ENCODE results near the gene OAF. TPM values are rescaled to one million over a fixed set of nuclear protein-coding genes. Genes with fewer than 3 reads are reported as not detected.
A peak's percentile ranks its signal among the peaks of the same experiment; 100 is the strongest.

OAF gene
- total RNA-seq, 1 experiment from 2014 or later = 97.1 TPM

DNA sequence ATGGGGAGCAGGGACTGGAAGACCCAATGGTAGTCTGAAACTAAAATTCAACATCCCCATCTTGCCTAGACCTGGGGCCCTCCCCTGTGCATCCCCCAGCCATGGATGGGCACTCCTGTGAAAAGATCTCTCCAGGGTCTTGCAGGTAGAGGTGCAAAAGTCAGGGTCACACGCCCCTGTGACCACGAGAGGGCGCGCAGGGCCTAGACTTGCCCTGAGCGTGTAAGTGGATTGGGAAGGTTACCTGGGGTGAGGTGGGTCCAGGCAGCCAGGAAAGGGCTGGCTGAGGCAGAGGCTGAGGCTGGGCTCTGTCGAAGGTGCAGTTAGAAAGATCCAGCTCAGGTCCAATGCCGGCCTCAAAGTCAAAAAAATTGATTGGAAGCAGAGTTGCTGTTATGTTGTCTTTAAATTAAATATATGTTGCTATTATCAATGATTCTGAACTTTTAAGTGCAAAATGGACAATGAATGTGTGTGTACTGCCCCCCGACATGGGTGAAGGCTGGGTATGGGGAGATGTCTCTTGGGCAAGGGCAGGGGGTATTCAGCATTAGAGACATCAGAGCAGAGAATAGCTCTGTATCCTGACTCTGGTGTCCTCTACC lies 24.3 kb downstream of the OAF start:
- Histone ChIP-seq H3K9me2 (replicated peaks; ENCODE audit: low read length) (no peaks in the 10 kb centered on the region), H3K4me3 (ENCODE audit: low read length) (no peak overlapping the region), H3K4me2 (ENCODE audit: low read length) (no peak overlapping the region), H3F3A (ENCODE audit: low read length, unreplicated experiment) (no peaks in the 10 kb centered on the region), H3K27me3 (ENCODE audit: low read length) (peaks cover 15% of the 10 kb centered on the region), H3K27ac (ENCODE audit: low read length) (no peak overlapping the region), H4K20me1 (ENCODE audit: low read length) (no peaks in the 10 kb centered on the region), H2AFZ (ENCODE audit: low read length) (no peak overlapping the region), H3K79me2 (ENCODE audit: low read length) (no peaks in the 10 kb centered on the region), H3K9me3 (ENCODE audit: low read length) (no peaks in the 10 kb centered on the region), H3K36me3 (ENCODE audit: low read depth, low read length) (no peaks in the 10 kb centered on the region), H3K9ac (ENCODE audit: low read length) (no peak overlapping the region), H3K4me1 (ENCODE audit: insufficient read depth, low read length) (peaks cover 5% of the 10 kb centered on the region; the same call in 1 of the 2 replicates)
- BruUV-seq (replicated peaks) = no TSS peak
- ATAC-seq (peak; percentile 86), DNase-seq (peak; percentile 88)
- ChIA-PET POLR2A (ENCODE audit: unreplicated experiment) (no interaction called here), CTCF (interaction anchor here (0.9 to 4.6 kb wide), 3 partner anchors 64 to 68 kb away, joined by 3 to 50 read pairs (median 5); no protein-coding TSS in a partner anchor)
- intact Hi-C loops (cut with micrococcal nuclease) = loop anchor here (1.0 kb wide), 1 partner anchor 65 kb away; no protein-coding TSS in a partner anchor
- TF ChIP-seq EZH2 (IDR thresholded peaks at IDR 0.05; ENCODE audit: low read length, unreplicated experiment) (no peak), EZH2phosphoT487 (IDR thresholded peaks at IDR 0.05; ENCODE audit: borderline replicate concordance, low read length) (no peak)
- TF ChIP-seq, protein P1, sequence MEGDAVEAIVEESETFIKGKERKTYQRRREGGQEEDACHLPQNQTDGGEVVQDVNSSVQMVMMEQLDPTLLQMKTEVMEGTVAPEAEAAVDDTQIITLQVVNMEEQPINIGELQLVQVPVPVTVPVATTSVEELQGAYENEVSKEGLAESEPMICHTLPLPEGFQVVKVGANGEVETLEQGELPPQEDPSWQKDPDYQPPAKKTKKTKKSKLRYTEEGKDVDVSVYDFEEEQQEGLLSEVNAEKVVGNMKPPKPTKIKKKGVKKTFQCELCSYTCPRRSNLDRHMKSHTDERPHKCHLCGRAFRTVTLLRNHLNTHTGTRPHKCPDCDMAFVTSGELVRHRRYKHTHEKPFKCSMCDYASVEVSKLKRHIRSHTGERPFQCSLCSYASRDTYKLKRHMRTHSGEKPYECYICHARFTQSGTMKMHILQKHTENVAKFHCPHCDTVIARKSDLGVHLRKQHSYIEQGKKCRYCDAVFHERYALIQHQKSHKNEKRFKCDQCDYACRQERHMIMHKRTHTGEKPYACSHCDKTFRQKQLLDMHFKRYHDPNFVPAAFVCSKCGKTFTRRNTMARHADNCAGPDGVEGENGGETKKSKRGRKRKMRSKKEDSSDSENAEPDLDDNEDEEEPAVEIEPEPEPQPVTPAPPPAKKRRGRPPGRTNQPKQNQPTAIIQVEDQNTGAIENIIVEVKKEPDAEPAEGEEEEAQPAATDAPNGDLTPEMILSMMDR (conservative IDR thresholded peaks at IDR 0.05; ENCODE audit: low read depth, low read length) = peak; percentile 98

DNA sequence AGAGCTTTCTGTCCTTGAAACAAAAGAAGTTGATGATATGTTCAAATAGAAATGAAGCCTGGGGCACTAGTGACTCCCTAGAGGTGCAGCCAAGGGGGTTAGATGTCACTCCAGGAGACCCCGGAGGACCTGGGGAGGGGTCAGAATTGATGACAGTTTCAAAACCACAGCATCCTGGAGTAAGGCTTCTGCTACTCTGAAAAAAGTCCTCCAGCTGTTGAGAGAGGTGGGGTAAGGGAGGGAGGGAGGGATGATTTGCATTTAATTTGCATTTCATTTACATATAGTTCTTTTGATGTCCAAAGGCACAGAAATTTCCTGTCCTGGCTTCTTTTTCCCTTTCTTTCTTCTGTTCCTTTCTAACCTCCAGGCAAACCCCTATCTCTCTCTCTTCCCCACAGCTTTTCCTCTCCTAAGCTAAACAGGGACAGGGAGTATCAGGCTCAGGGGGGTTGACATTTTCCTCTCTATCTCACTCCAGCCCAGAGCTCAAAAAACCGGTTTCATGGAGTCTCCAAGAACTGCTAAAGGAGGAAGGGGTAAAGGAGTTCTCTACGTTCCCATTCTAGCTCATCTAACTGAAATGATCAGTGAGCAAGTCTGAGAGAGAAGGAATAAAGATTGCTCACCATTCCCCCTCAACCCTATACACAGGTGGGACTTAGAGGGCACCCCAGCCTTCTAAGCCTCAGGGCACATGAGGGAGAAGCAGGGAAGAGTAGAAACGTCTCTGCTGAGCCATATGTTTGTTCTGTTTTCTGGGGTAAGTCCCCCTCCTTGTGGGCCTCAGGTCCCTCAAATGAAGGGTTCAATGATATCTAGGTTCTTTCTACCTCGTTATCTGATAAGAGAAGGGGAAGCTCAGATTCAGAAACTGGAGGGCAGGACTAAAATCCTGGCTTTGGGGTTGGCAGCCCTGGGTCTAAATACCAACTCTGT lies 25.6 kb downstream of the OAF start:
- Histone ChIP-seq H3K79me2 (ENCODE audit: low read length) (no peaks in the 10 kb centered on the region), H3K27ac (ENCODE audit: low read length) (no peak overlapping the region), H3F3A (ENCODE audit: low read length, unreplicated experiment) (no peaks in the 10 kb centered on the region), H3K9me3 (ENCODE audit: low read length) (no peaks in the 10 kb centered on the region), H4K20me1 (ENCODE audit: low read length) (no peaks in the 10 kb centered on the region), H3K4me2 (ENCODE audit: low read length) (no peak overlapping the region), H3K36me3 (ENCODE audit: low read depth, low read length) (no peaks in the 10 kb centered on the region), H3K9me2 (replicated peaks; ENCODE audit: low read length) (no peaks in the 10 kb centered on the region), H3K27me3 (ENCODE audit: low read length) (peaks cover 28% of the 10 kb centered on the region), H3K9ac (ENCODE audit: low read length) (no peak overlapping the region), H3K4me3 (ENCODE audit: low read length) (no peak overlapping the region), H3K4me1 (ENCODE audit: insufficient read depth, low read length) (peaks cover 5% of the 10 kb centered on the region; the same call in 1 of the 2 replicates), H2AFZ (ENCODE audit: low read length) (no peak overlapping the region)
- POLR2A ChIA-PET (ENCODE audit: unreplicated experiment) = interaction anchor here (0.6 kb wide), 1 partner anchor 34 kb away, joined by 4 read pairs; no protein-coding TSS in a partner anchor
- CTCF ChIA-PET = interaction anchor here (0.6 to 4.6 kb wide), 5 partner anchors 11 to 270 kb away, joined by 3 to 50 read pairs (median 4); no protein-coding TSS in a partner anchor
- DNase-seq = peak; percentile 71
- intact Hi-C loops (cut with micrococcal nuclease) = no loop called here
- TF ChIP-seq EZH2 (IDR thresholded peaks at IDR 0.05; ENCODE audit: low read length, unreplicated experiment) (no peak), EZH2phosphoT487 (IDR thresholded peaks at IDR 0.05; ENCODE audit: borderline replicate concordance, low read length) (no peak)
- TF ChIP-seq, protein P1 (conservative IDR thresholded peaks at IDR 0.05; ENCODE audit: low read depth, low read length) = no peak
- BruUV-seq (replicated peaks) = TSS peak; percentile 99
- ATAC-seq = no peak
